HFFc6 (cell line): Measurements from ENCODE around the gene CCNYL1. TPM values are rescaled to one million over a fixed set of nuclear protein-coding genes. Genes with fewer than 3 reads are reported as not detected.

Experiments used
- DNase-seq: peaks from one replicate; pipeline ENCODE4 v3.0.0-alpha.2; 2018
- H3K27ac Mint-ChIP-seq: 2 replicates; pipeline ENCODE4 v1.8.0; 2020; ENCODE audit warnings: mild to moderate bottlenecking, mixed read lengths
- H3K27me3 Mint-ChIP-seq: 2 replicates; pipeline ENCODE4 v1.8.0; 2021; ENCODE audit warnings: mild to moderate bottlenecking, moderate library complexity, mixed read lengths; ENCODE audit not compliant: insufficient read depth
- H3K36me3 Mint-ChIP-seq: 2 replicates; pipeline ENCODE4 v1.8.0; 2021; ENCODE audit warnings: low read depth, mixed read lengths
- H3K4me1 Mint-ChIP-seq: 2 replicates; pipeline ENCODE4 v1.8.0; 2020; ENCODE audit warnings: low read depth, mixed read lengths
- H3K4me3 Mint-ChIP-seq: 2 replicates; pipeline ENCODE4 v1.8.0; 2020; ENCODE audit warnings: mild to moderate bottlenecking, moderate library complexity, mixed read lengths
- H3K9me3 Mint-ChIP-seq: 2 replicates; pipeline ENCODE4 v1.8.0; 2020; ENCODE audit warnings: mild to moderate bottlenecking, mixed read lengths
- CTCF ChIP-seq: fragments of 200-600 bp; sonication (generic); IDR thresholded peaks from 2 replicates; pipeline ENCODE4 v1.5.0; 2021; ENCODE audit warnings: antibody characterized with exemption, mild to moderate bottlenecking
- total RNA-seq, 6 experiments: library from RNA; stranded (reverse); fragmentation: NEBNext Ultra II Directional; extraction: Animal tissue kit (Norgen Biotek cat#: 25700); gene quantifications; 2 replicates in 1 of 6; 3 replicates in 5 of 6; pipeline ENCODE4 v1.2.3, GENCODE V29; 2021

CCNYL1 gene
- total RNA-seq, 6 experiments from 2014 or later = 13.3 to 21.7 (median 17.5) TPM

GRCh38 chr2:207698301-207698700 is 13.1 kb upstream of the CCNYL1 start:
- DNase-seq = no peak
- H3K27ac Mint-ChIP-seq = no peak overlapping the region
- H3K9me3 Mint-ChIP-seq = no peaks in the 10 kb centered on the region
- TF ChIP-seq CTCF = no peak
- H3K4me1 Mint-ChIP-seq = peaks cover 12% of the 10 kb centered on the region
- H3K36me3 Mint-ChIP-seq = no peaks in the 10 kb centered on the region
- peaks cover 13% of the 10 kb centered on the region for H3K27me3 Mint-ChIP-seq
- H3K4me3 Mint-ChIP-seq = no peak overlapping the region

- Mint-ChIP-seq H3K9me3 (no peaks in the 10 kb centered on the region), H3K4me3 (no peak overlapping the region), H3K27ac (no peak overlapping the region), H3K4me1 (peaks cover 20% of the 10 kb centered on the region), H3K27me3 (peaks cover 4% of the 10 kb centered on the region), H3K36me3 (no peaks in the 10 kb centered on the region)
- DNase-seq = no peak
- TF ChIP-seq CTCF = no peak
Observed at GRCh38 chr2:207704078-207704477, 7.4 kb upstream of the CCNYL1 start.

GRCh38 chr2:207704671-207705070 is 6.8 kb upstream of the CCNYL1 start:
- Mint-ChIP-seq H3K4me1 (peaks cover 20% of the 10 kb centered on the region), H3K27ac (no peak overlapping the region), H3K27me3 (peaks cover 4% of the 10 kb centered on the region; the same call in 1 of the 2 replicates), H3K4me3 (no peak overlapping the region), H3K36me3 (no peaks in the 10 kb centered on the region), H3K9me3 (no peaks in the 10 kb centered on the region)
- no peak for TF ChIP-seq CTCF
- DNase-seq = no peak

- peaks cover 4% of the 10 kb centered on the region; the same call in 1 of the 2 replicates for H3K27me3 Mint-ChIP-seq
- H3K9me3 Mint-ChIP-seq = no peaks in the 10 kb centered on the region
- no peaks in the 10 kb centered on the region for H3K36me3 Mint-ChIP-seq
- no peak overlapping the region; the same call in 1 of the 2 replicates for H3K4me3 Mint-ChIP-seq
- H3K27ac Mint-ChIP-seq = peak overlapping the region; percentile 1; the same call in 1 of the 2 replicates
- H3K4me1 Mint-ChIP-seq = peaks cover 26% of the 10 kb centered on the region
- no peak for DNase-seq
- no peak for TF ChIP-seq CTCF
Observed at GRCh38 chr2:207706936-207707860, 4.2 kb upstream of the CCNYL1 start.

- Mint-ChIP-seq H3K27me3 (peaks cover 2% of the 10 kb centered on the region; the same call in 1 of the 2 replicates), H3K4me1 (peaks cover 47% of the 10 kb centered on the region), H3K27ac (peak overlapping the region; percentile 81), H3K4me3 (peak overlapping the region; percentile 100), H3K9me3 (no peaks in the 10 kb centered on the region), H3K36me3 (peaks cover 10% of the 10 kb centered on the region; the same call in 1 of the 2 replicates)
- DNase-seq = peak; percentile 19
- no peak for TF ChIP-seq CTCF
Observed at GRCh38 chr2:207711750-207712530, 500 bp downstream of the CCNYL1 start.
